Liver (tissue), 3 donors: ENCODE measurements around the gene TMC1.

Source experiments
- JUND ChIP-seq, 2 donors: IDR thresholded peaks; 2 replicates each; pipeline ENCODE4 v1.6.1; 2016; ENCODE audit warnings: antibody characterized with exemption in 2 of 2
- RAD21 ChIP-seq, 2 donors: IDR thresholded peaks; 2 replicates each; pipeline ENCODE4 v1.6.1; 2016; ENCODE audit warnings: antibody characterized with exemption in 2 of 2, mild to moderate bottlenecking in 2 of 2
- SP1 ChIP-seq: IDR thresholded peaks from 2 replicates; pipeline ENCODE4 v1.6.1; 2018; ENCODE audit warnings: antibody characterized with exemption, mild to moderate bottlenecking
- TAF1 ChIP-seq: conservative IDR thresholded peaks from 2 replicates; pipeline ENCODE4 v1.6.1; 2016; ENCODE audit warnings: antibody characterized with exemption, mild to moderate bottlenecking
- TF ChIP-seq, protein P1 (sequence below): fragments of 150-350 bp; IDR thresholded peaks from 2 replicates; pipeline ENCODE4 v1.5.1; 2017; ENCODE audit warnings: improper control_type of control experiment, low read depth, low read length; ENCODE audit not compliant: missing input control
- TF ChIP-seq, protein P2 (sequence below): IDR thresholded peaks from 2 replicates; pipeline ENCODE4 v1.6.1; 2016; ENCODE audit warnings: antibody characterized with exemption
- TF ChIP-seq, protein P3 (sequence below): IDR thresholded peaks from 2 replicates; pipeline ENCODE4 v1.6.1; 2016; ENCODE audit warnings: antibody characterized with exemption
- TF ChIP-seq, protein P4 (sequence below): IDR thresholded peaks from 2 replicates; pipeline ENCODE4 v1.6.1; 2016; ENCODE audit warnings: antibody characterized with exemption
- TF ChIP-seq, protein P5 (sequence below): IDR thresholded peaks from 2 replicates; pipeline ENCODE4 v1.6.1; 2016; ENCODE audit warnings: antibody characterized with exemption, mild to moderate bottlenecking
- donor health status: healthy.
- donor health status: healthy.

DNA sequence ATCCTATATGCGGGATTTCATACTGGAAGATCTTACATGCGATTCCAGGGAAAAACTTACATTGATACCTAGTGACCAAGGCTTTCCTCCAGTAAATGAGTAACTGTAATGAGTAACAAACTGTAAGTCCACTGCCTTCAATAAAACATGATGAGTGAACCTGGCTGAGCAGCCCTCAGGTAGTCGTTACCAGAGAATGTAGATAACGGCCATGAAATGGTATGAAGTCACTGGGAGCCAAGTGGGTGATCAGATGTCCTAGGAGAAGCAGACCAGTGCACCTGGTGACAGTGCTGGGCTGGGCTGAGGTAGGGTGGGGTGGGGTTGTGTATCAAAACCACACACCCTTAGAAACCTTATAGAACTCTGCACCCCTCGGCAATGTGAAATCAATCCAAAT, 227.9 kb downstream of the TMC1 start:
- no peak for TF ChIP-seq SP1
- TF ChIP-seq, protein P1, sequence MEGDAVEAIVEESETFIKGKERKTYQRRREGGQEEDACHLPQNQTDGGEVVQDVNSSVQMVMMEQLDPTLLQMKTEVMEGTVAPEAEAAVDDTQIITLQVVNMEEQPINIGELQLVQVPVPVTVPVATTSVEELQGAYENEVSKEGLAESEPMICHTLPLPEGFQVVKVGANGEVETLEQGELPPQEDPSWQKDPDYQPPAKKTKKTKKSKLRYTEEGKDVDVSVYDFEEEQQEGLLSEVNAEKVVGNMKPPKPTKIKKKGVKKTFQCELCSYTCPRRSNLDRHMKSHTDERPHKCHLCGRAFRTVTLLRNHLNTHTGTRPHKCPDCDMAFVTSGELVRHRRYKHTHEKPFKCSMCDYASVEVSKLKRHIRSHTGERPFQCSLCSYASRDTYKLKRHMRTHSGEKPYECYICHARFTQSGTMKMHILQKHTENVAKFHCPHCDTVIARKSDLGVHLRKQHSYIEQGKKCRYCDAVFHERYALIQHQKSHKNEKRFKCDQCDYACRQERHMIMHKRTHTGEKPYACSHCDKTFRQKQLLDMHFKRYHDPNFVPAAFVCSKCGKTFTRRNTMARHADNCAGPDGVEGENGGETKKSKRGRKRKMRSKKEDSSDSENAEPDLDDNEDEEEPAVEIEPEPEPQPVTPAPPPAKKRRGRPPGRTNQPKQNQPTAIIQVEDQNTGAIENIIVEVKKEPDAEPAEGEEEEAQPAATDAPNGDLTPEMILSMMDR = no peak
- TF ChIP-seq RAD21 (IDR thresholded peaks at IDR 0.05) = no peak
- TF ChIP-seq, protein P2, sequence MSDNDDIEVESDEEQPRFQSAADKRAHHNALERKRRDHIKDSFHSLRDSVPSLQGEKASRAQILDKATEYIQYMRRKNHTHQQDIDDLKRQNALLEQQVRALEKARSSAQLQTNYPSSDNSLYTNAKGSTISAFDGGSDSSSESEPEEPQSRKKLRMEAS = no peak
- TF ChIP-seq TAF1 = no peak
- TF ChIP-seq, protein P3, sequence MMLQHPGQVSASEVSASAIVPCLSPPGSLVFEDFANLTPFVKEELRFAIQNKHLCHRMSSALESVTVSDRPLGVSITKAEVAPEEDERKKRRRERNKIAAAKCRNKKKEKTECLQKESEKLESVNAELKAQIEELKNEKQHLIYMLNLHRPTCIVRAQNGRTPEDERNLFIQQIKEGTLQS = no peak
- TF ChIP-seq, protein P4, sequence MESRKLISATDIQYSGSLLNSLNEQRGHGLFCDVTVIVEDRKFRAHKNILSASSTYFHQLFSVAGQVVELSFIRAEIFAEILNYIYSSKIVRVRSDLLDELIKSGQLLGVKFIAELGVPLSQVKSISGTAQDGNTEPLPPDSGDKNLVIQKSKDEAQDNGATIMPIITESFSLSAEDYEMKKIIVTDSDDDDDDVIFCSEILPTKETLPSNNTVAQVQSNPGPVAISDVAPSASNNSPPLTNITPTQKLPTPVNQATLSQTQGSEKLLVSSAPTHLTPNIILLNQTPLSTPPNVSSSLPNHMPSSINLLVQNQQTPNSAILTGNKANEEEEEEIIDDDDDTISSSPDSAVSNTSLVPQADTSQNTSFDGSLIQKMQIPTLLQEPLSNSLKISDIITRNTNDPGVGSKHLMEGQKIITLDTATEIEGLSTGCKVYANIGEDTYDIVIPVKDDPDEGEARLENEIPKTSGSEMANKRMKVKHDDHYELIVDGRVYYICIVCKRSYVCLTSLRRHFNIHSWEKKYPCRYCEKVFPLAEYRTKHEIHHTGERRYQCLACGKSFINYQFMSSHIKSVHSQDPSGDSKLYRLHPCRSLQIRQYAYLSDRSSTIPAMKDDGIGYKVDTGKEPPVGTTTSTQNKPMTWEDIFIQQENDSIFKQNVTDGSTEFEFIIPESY = no peak
- TF ChIP-seq JUND (IDR thresholded peaks at IDR 0.05) = no peak
- TF ChIP-seq, protein P5, sequence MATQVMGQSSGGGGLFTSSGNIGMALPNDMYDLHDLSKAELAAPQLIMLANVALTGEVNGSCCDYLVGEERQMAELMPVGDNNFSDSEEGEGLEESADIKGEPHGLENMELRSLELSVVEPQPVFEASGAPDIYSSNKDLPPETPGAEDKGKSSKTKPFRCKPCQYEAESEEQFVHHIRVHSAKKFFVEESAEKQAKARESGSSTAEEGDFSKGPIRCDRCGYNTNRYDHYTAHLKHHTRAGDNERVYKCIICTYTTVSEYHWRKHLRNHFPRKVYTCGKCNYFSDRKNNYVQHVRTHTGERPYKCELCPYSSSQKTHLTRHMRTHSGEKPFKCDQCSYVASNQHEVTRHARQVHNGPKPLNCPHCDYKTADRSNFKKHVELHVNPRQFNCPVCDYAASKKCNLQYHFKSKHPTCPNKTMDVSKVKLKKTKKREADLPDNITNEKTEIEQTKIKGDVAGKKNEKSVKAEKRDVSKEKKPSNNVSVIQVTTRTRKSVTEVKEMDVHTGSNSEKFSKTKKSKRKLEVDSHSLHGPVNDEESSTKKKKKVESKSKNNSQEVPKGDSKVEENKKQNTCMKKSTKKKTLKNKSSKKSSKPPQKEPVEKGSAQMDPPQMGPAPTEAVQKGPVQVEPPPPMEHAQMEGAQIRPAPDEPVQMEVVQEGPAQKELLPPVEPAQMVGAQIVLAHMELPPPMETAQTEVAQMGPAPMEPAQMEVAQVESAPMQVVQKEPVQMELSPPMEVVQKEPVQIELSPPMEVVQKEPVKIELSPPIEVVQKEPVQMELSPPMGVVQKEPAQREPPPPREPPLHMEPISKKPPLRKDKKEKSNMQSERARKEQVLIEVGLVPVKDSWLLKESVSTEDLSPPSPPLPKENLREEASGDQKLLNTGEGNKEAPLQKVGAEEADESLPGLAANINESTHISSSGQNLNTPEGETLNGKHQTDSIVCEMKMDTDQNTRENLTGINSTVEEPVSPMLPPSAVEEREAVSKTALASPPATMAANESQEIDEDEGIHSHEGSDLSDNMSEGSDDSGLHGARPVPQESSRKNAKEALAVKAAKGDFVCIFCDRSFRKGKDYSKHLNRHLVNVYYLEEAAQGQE = no peak
